Mesenchymal stem cell (in vitro differentiated cells and primary cell): ENCODE results near the gene CDH2.

ENCODE experiments used
- DNase-seq: peaks from one replicate; pipeline ENCODE4 v3.0.0-alpha.2; 2013
- H2AFZ ChIP-seq: one replicate; pipeline ENCODE4 v1.6.1; 2013; ENCODE audit warnings: low read depth, mild to moderate bottlenecking, control low read depth, inconsistent platforms, low read length, moderate library complexity
- H2AK5ac ChIP-seq: 2 replicates; pipeline ENCODE4 v1.6.1; 2013; ENCODE audit warnings: low read length, moderate library complexity, mild to moderate bottlenecking, inconsistent platforms; ENCODE audit not compliant: severe bottlenecking
- H2BK120ac ChIP-seq: one replicate; pipeline ENCODE4 v1.6.1; 2013; ENCODE audit warnings: low read depth, mild to moderate bottlenecking, inconsistent platforms, low read length, moderate library complexity
- H2BK12ac ChIP-seq, 2 experiments: one replicate each; pipeline ENCODE4 v1.6.1; 2013; ENCODE audit warnings: inconsistent platforms in 2 of 2, low read length in 2 of 2, mild to moderate bottlenecking in 2 of 2, moderate library complexity in 2 of 2, control low read depth in 1 of 2
- H2BK15ac ChIP-seq: one replicate; pipeline ENCODE4 v1.6.1; 2013; ENCODE audit warnings: mild to moderate bottlenecking, low read depth, inconsistent platforms; ENCODE audit not compliant: poor library complexity, severe bottlenecking
- H2BK5ac ChIP-seq: 2 replicates; pipeline ENCODE4 v1.6.1; 2013; ENCODE audit warnings: low read depth, mild to moderate bottlenecking, low read length, control low read depth, inconsistent platforms; ENCODE audit not compliant: poor library complexity, severe bottlenecking
- H3K14ac ChIP-seq, 2 experiments: one replicate each; pipeline ENCODE4 v1.6.1; 2013; ENCODE audit warnings: inconsistent platforms in 2 of 2, low read length in 2 of 2, control low read depth in 1 of 2, mild to moderate bottlenecking in 1 of 2, moderate library complexity in 1 of 2
- H3K18ac ChIP-seq, 2 experiments: one replicate each; pipeline ENCODE4 v1.6.1; 2013; ENCODE audit warnings: inconsistent platforms in 2 of 2, low read length in 2 of 2, control low read depth in 1 of 2, low read depth in 1 of 2, mild to moderate bottlenecking in 1 of 2
- H3K23ac ChIP-seq, 2 experiments: one replicate each; pipeline ENCODE4 v1.6.1; 2013; ENCODE audit warnings: inconsistent platforms in 2 of 2, low read length in 2 of 2, mild to moderate bottlenecking in 2 of 2, moderate library complexity in 2 of 2, control low read depth in 1 of 2
- H3K27ac ChIP-seq: 2 replicates; pipeline ENCODE4 v1.5.1; 2013; ENCODE audit warnings: mild to moderate bottlenecking, moderate library complexity, low read length, control low read depth, inconsistent platforms; ENCODE audit not compliant: poor library complexity, severe bottlenecking
- H3K27me3 ChIP-seq, 2 experiments: 2 replicates each; pipeline versions ENCODE4 v1.6.1 to v1.7.0; 2013; ENCODE audit warnings: low read length in 2 of 2, mild to moderate bottlenecking in 2 of 2, moderate library complexity in 2 of 2, control low read depth in 1 of 2, inconsistent platforms in 1 of 2; ENCODE audit not compliant: control insufficient read depth in 1 of 2, insufficient read depth in 1 of 2
- H3K36me3 ChIP-seq, 2 experiments: 2 replicates each; pipeline versions ENCODE4 v1.6.1 to v1.7.0; 2013; ENCODE audit warnings: low read length in 2 of 2, control low read depth in 1 of 2, inconsistent platforms in 1 of 2, low read depth in 1 of 2, mild to moderate bottlenecking in 1 of 2; ENCODE audit not compliant: insufficient read depth in 2 of 2, control insufficient read depth in 1 of 2
- H3K4ac ChIP-seq, 2 experiments: one replicate each; pipeline ENCODE4 v1.6.1; 2013; ENCODE audit warnings: inconsistent platforms in 2 of 2, low read length in 2 of 2, mild to moderate bottlenecking in 2 of 2, moderate library complexity in 2 of 2, control low read depth in 1 of 2, low read depth in 1 of 2
- H3K4me1 ChIP-seq: 2 replicates; pipeline ENCODE4 v1.6.1; 2013; ENCODE audit warnings: low read depth, low read length, control low read depth; ENCODE audit not compliant: control insufficient read depth, insufficient read depth
- H3K4me2 ChIP-seq: 2 replicates; pipeline ENCODE4 v1.6.1; 2013; ENCODE audit warnings: low read length, mild to moderate bottlenecking, inconsistent platforms; ENCODE audit not compliant: poor library complexity, severe bottlenecking
- H3K4me3 ChIP-seq, 2 experiments: 2 replicates each; pipeline versions ENCODE4 v1.5.1 to v1.7.0; 2013; ENCODE audit warnings: low read length in 2 of 2, mild to moderate bottlenecking in 2 of 2, control low read depth in 1 of 2, low read depth in 1 of 2; ENCODE audit not compliant: insufficient read depth in 1 of 2
- H3K79me1 ChIP-seq: replicated peaks from 2 replicates; pipeline ENCODE4 v1.6.1; 2013; ENCODE audit warnings: mild to moderate bottlenecking, control low read depth, low read length, inconsistent platforms; ENCODE audit not compliant: poor library complexity, severe bottlenecking
- H3K9ac ChIP-seq: 2 replicates; pipeline ENCODE4 v1.7.0; 2013; ENCODE audit warnings: mild to moderate bottlenecking, low read length, moderate library complexity
- H3K9me3 ChIP-seq: 2 replicates; pipeline ENCODE4 v1.7.0; 2013; ENCODE audit warnings: mild to moderate bottlenecking, low read length; ENCODE audit not compliant: control insufficient read depth
- H4K8ac ChIP-seq: one replicate; pipeline ENCODE4 v1.6.1; 2013; ENCODE audit warnings: inconsistent platforms, mild to moderate bottlenecking, low read length, moderate library complexity
- H4K91ac ChIP-seq: one replicate; pipeline ENCODE4 v1.6.1; 2013; ENCODE audit warnings: mild to moderate bottlenecking, low read length, inconsistent platforms
- WGBS: methylation state at CpG from one replicate; pipeline ENCODE4 v1.1.7; 2013; ENCODE audit warnings: mixed read lengths; 5-methylcytosine and 5-hydroxymethylcytosine counted together

CDH2 gene

DNA sequence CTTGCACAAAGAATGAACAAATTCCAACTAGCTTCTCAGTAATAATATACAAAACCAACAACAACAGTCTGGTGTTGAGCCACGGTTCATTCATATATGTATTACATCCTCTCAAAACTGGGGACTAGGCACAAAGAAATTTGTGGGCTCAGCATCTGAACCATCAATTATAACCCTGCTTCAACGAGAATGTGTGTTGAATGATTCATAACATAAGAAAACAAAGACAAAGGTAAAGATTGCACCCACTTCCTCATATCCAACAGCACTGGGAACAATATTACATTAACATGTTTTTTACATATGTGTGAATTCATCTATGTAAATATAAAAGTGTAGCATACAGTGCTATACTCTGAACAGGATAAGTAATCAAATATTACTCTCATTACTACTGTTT lies 144.8 kb downstream of the CDH2 start:
- H2BK12ac ChIP-seq = no peak overlapping the region
- H3K18ac ChIP-seq = no peak overlapping the region
- H3K4me2 ChIP-seq = no peak overlapping the region
- no peak for DNase-seq
- H3K27ac ChIP-seq = no peak overlapping the region
- H4K91ac ChIP-seq = no peak overlapping the region
- H2BK5ac ChIP-seq = no peak overlapping the region
- no peak overlapping the region for H2AK5ac ChIP-seq
- peaks cover 10% of the 10 kb centered on the region for H3K79me1 ChIP-seq
- no peak overlapping the region for H3K4ac ChIP-seq
- H3K9ac ChIP-seq = no peak overlapping the region
- H3K14ac ChIP-seq = no peak overlapping the region
- H2BK120ac ChIP-seq = no peak overlapping the region
- no peak overlapping the region for H2AFZ ChIP-seq
- H3K4me1 ChIP-seq = no peaks in the 10 kb centered on the region
- no peak overlapping the region for H2BK15ac ChIP-seq
- H3K27me3 ChIP-seq = no peaks in the 10 kb centered on the region
- no peak overlapping the region for H3K23ac ChIP-seq
- no peak overlapping the region for H3K4me3 ChIP-seq
- H4K8ac ChIP-seq = no peak overlapping the region
- no peaks in the 10 kb centered on the region for H3K9me3 ChIP-seq
- no peaks in the 10 kb centered on the region for H3K36me3 ChIP-seq
- WGBS = 82% methylated on average over 2 of the region's 2 CpGs

GRCh38 chr18:28030458-28030857 lies 146.5 kb downstream of the CDH2 start:
- Histone ChIP-seq H2BK5ac (no peak overlapping the region), H2AK5ac (no peak overlapping the region), H3K18ac (no peak overlapping the region), H2BK120ac (no peak overlapping the region), H3K9ac (no peak overlapping the region), H3K4me3 (no peak overlapping the region), H2BK12ac (no peak overlapping the region), H3K4ac (no peak overlapping the region), H3K14ac (no peak overlapping the region), H3K9me3 (no peaks in the 10 kb centered on the region), H3K27me3 (no peaks in the 10 kb centered on the region), H4K8ac (no peak overlapping the region), H2AFZ (no peak overlapping the region), H4K91ac (no peak overlapping the region), H3K4me1 (no peaks in the 10 kb centered on the region), H2BK15ac (peak overlapping the region; percentile 63), H3K23ac (no peak overlapping the region), H3K79me1 (peaks cover 15% of the 10 kb centered on the region), H3K4me2 (no peak overlapping the region), H3K27ac (no peak overlapping the region), H3K36me3 (no peaks in the 10 kb centered on the region)
- DNase-seq = no peak
- no CpG with 5 or more reads among the region's 1 CpG for WGBS

- Histone ChIP-seq H4K91ac (no peak overlapping the region), H2BK120ac (no peak overlapping the region), H3K27me3 (no peaks in the 10 kb centered on the region), H4K8ac (no peak overlapping the region), H3K14ac (no peak overlapping the region), H3K4me1 (no peaks in the 10 kb centered on the region), H3K79me1 (peaks cover 19% of the 10 kb centered on the region), H3K4ac (no peak overlapping the region), H2AFZ (no peak overlapping the region), H3K4me2 (no peak overlapping the region), H3K36me3 (no peaks in the 10 kb centered on the region), H2BK15ac (no peak overlapping the region), H3K9me3 (no peaks in the 10 kb centered on the region), H2BK5ac (no peak overlapping the region), H3K4me3 (no peak overlapping the region), H3K18ac (no peak overlapping the region), H2BK12ac (no peak overlapping the region), H3K23ac (no peak overlapping the region), H3K27ac (no peak overlapping the region), H3K9ac (no peak overlapping the region), H2AK5ac (no peak overlapping the region)
- DNase-seq = no peak
- WGBS = no CpG with 5 or more reads among the region's 2 CpGs
Observed at GRCh38 chr18:28027755-28028154, 149.2 kb downstream of the CDH2 start.

DNA sequence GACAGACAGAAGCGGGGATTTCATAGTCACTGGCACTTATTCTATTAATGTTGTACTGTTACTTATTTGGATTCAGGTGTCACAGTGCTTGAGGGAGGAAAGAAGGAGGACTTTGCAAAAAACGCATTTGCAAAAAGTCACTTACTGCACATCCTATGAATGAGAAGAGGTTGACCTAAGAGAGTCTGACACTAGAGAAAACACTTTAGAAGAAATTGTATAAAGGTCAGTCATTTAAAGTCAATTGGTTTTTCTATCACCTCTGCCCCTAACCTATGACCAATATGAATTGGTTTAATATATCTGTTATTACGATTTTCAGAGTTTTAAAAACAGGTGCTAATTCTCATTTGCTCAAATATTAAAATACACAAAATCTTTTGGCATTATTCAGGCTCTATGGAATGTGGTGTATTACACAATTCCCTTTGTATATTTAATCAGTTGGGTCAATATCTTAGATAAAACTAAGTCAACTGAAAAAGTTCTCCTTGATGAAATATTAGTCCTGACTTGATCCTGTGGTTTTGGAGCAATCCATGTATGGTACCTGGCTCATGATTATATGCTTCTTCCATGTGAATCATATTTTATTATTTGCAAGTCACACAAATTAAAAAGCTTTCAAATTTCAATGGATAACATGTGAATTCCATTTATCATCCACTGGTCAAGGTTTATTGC lies 157.4 kb downstream of the CDH2 start:
- DNase-seq = no peak
- Histone ChIP-seq H2BK120ac (no peak overlapping the region), H2AFZ (no peak overlapping the region), H4K8ac (no peak overlapping the region), H3K18ac (no peak overlapping the region), H3K79me1 (peaks cover 4% of the 10 kb centered on the region), H2BK12ac (no peak overlapping the region), H3K9me3 (no peaks in the 10 kb centered on the region), H2BK5ac (no peak overlapping the region), H3K27ac (no peak overlapping the region), H3K4me2 (no peak overlapping the region), H4K91ac (no peak overlapping the region), H2BK15ac (no peak overlapping the region), H3K4ac (no peak overlapping the region), H2AK5ac (no peak overlapping the region), H3K23ac (no peak overlapping the region), H3K14ac (no peak overlapping the region), H3K4me3 (no peak overlapping the region), H3K9ac (no peak overlapping the region), H3K36me3 (no peaks in the 10 kb centered on the region), H3K4me1 (peaks cover 2% of the 10 kb centered on the region), H3K27me3 (no peaks in the 10 kb centered on the region)
- 95% methylated on average over 2 of the region's 3 CpGs for WGBS
